ENCODE results near the gene RMDN2. TPM values are rescaled to one million over a fixed set of nuclear protein-coding genes. Genes with fewer than 3 reads are reported as not detected.

The RMDN2 gene
- total and polyA plus RNA-seq, 10 of the 15 experiments (the other 5 are each of a cell fraction or from before 2014, with no cell fraction given), result 2.6 to 12.4 (median 9.2) TPM

GRCh38 chr2:37907501-37908225, 17.4 kb upstream of the RMDN2 start (continued):
- TF ChIP-seq SUPT20H (IDR thresholded peaks at IDR 0.05; ENCODE audit: borderline replicate concordance, control insufficient read depth, low read depth, low read length) (no peak), HCFC1 (IDR thresholded peaks at IDR 0.05; ENCODE audit: low read length) (no peak), PKNOX1 (IDR thresholded peaks at IDR 0.05) (peak; percentile 51; the same call in 1 of the 2 replicates)

- ChIA-PET POLR2A (no interaction called here), SMC1A (ENCODE audit: uncharacterized antibody, unreplicated experiment) (interaction anchor here (0.8 to 1.9 kb wide), 3 partner anchors 9 to 14 kb away, joined by 3 to 6 read pairs (median 4); no protein-coding TSS in a partner anchor), RAD21 (ENCODE audit: unreplicated experiment) (no interaction called here), CTCF (no interaction called here)
- Histone ChIP-seq H3K27ac (ENCODE audit: control insufficient read depth, insufficient read depth) (no peak overlapping the region), H4K20me1 (ENCODE audit: control insufficient read depth, insufficient read depth) (no peaks in the 10 kb centered on the region), H3K4me2 (ENCODE audit: control insufficient read depth, insufficient read depth) (no peak overlapping the region), H3K79me2 (ENCODE audit: control insufficient read depth, insufficient read depth, low read length) (no peaks in the 10 kb centered on the region), H3K36me3 (ENCODE audit: control insufficient read depth in 2 of 2, insufficient read depth in 2 of 2, low read length in 1 of 2) (no peaks in the 10 kb centered on the region), H3K27me3 (replicated peaks in 1 of 2; ENCODE audit: control insufficient read depth in 2 of 2, insufficient read depth in 2 of 2, low read length in 1 of 2) (no peaks in the 10 kb centered on the region), H3K9ac (ENCODE audit: control insufficient read depth, insufficient read depth, low read length) (no peak overlapping the region), H2AFZ (ENCODE audit: control insufficient read depth, low read depth, low read length) (no peak overlapping the region), H3K4me1 (ENCODE audit: control insufficient read depth, insufficient read depth, low read length) (no peaks in the 10 kb centered on the region), H3K9me3 (replicated peaks; ENCODE audit: control insufficient read depth, insufficient read depth, low read length) (no peaks in the 10 kb centered on the region), H3K4me3 (no peak overlapping the region)
- ATAC-seq (no peak), DNase-seq (ENCODE audit: low read depth, low spot score) (no peak), FAIRE-seq (no peak)
- intact Hi-C loops (cut with micrococcal nuclease; ENCODE audit: unreplicated experiment), result no loop called here
- WGBS (ENCODE audit: insufficient coverage, insufficient replicate concordance, low lambda C conversion rate, missing lambda C conversion rate), result 2% methylated on average over 4 of the region's 4 CpGs
- in situ Hi-C loops (cut with MboI), result no loop called here
- BruUV-seq (replicated peaks), result no TSS peak
- TF ChIP-seq ETV6 (conservative IDR thresholded peaks at IDR 0.05 in 1 of 2, IDR thresholded peaks at IDR 0.05 in 1 of 2; ENCODE audit: borderline replicate concordance in 1 of 2, low read depth in 1 of 2) (no peak), RCOR1 (conservative IDR thresholded peaks at IDR 0.05; ENCODE audit: low read depth, low read length) (no peak), MEF2B (IDR thresholded peaks at IDR 0.05; ENCODE audit: partially characterized antibody, poor library complexity, severe bottlenecking) (no peak), PAX8 (IDR thresholded peaks at IDR 0.05) (no peak), MAX (IDR thresholded peaks at IDR 0.05; ENCODE audit: low read depth, low read length) (no peak), FOXM1 (IDR thresholded peaks at IDR 0.05; ENCODE audit: low read depth, low read length) (no peak), BCLAF1 (IDR thresholded peaks at IDR 0.05) (no peak), TCF7 (IDR thresholded peaks at IDR 0.05; ENCODE audit: borderline replicate concordance) (no peak), ZNF384 (IDR thresholded peaks at IDR 0.05; ENCODE audit: borderline replicate concordance, low read depth, low read length) (no peak), ZBTB4 (CRISPR knock-in tag; IDR thresholded peaks at IDR 0.05) (no peak)
Measured at GRCh38 chr2:37911296-37911873, 13.7 kb upstream of the RMDN2 start.
